SK-N-MC (cell line): ENCODE data around the gene BTBD10.
"Not testable (repeated sequence)": the region's sequence is repeated elsewhere in the genome, so short reads cannot be mapped to it uniquely, and the experiment has no call there.

Source experiments
- DNase-seq: peaks from one replicate; pipeline ENCODE4 v3.0.0-alpha.2; 2011; ENCODE audit warnings: low read depth, low spot score
- H3K27ac ChIP-seq: fragments of 200-600 bp; sonication (generic); 2 replicates; pipeline ENCODE4 v1.5.1; 2016; ENCODE audit warnings: mixed run types
- H3K36me3 ChIP-seq: fragments of 200-600 bp; sonication (generic); 2 replicates; pipeline ENCODE4 v1.6.1; 2017; ENCODE audit warnings: antibody characterized with exemption, low read length, mixed read lengths; ENCODE audit not compliant: insufficient read depth
- H3K4me3 ChIP-seq: fragments of 200-600 bp; sonication (generic); 2 replicates; pipeline ENCODE4 v1.5.1; 2016
- H3K9ac ChIP-seq: fragments of 200-600 bp; sonication (generic); 2 replicates; pipeline ENCODE4 v1.8.0; 2017; ENCODE audit warnings: mixed run types, mixed read lengths; ENCODE audit not compliant: insufficient read length
- H3K9me3 ChIP-seq: fragments of 200-600 bp; sonication (generic); 2 replicates; pipeline ENCODE4 v1.6.1; 2017; ENCODE audit warnings: low read depth, mild to moderate bottlenecking, antibody characterized with exemption, low read length, moderate library complexity, mixed read lengths
- EZH2 ChIP-seq: fragments of 200-600 bp; sonication (generic); IDR thresholded peaks from one replicate; pipeline ENCODE4 v1.6.1; 2017; ENCODE audit warnings: antibody characterized with exemption
- FOXP2 ChIP-seq: optimal IDR thresholded peaks from 2 replicates; pipeline ENCODE3; 2011; ENCODE audit warnings: mild to moderate bottlenecking, moderate library complexity; ENCODE audit not compliant: insufficient read depth; ENCODE audit errors: extremely low read length, control extremely low read depth
- POLR2AphosphoS5 ChIP-seq: IDR thresholded peaks from 2 replicates; pipeline ENCODE4 v1.6.1; 2012; ENCODE audit warnings: mild to moderate bottlenecking, low read depth, low read length, borderline replicate concordance

BTBD10 gene

GRCh38 chr11:13449522-13449921 lies 13.5 kb downstream of the BTBD10 start:
- no peaks in the 10 kb centered on the region for H3K9me3 ChIP-seq
- no peak overlapping the region for H3K27ac ChIP-seq
- no peak overlapping the region for H3K9ac ChIP-seq
- H3K4me3 ChIP-seq: no peak overlapping the region
- no peak for DNase-seq
- H3K36me3 ChIP-seq: no peaks in the 10 kb centered on the region
- TF ChIP-seq POLR2AphosphoS5 (no peak), FOXP2 (no peak), EZH2 (no peak)

GRCh38 chr11:13448876-13449275 lies 14.1 kb downstream of the BTBD10 start:
- no peak overlapping the region for H3K4me3 ChIP-seq
- H3K36me3 ChIP-seq: no peaks in the 10 kb centered on the region
- no peak overlapping the region for H3K27ac ChIP-seq
- TF ChIP-seq EZH2 (no peak), POLR2AphosphoS5 (no peak), FOXP2 (no peak)
- no peak overlapping the region for H3K9ac ChIP-seq
- no peak for DNase-seq
- no peaks in the 10 kb centered on the region for H3K9me3 ChIP-seq

- DNase-seq: no peak
- H3K27ac ChIP-seq: no peak overlapping the region; the same call in 1 of the 2 replicates
- H3K9me3 ChIP-seq: no peaks in the 10 kb centered on the region
- TF ChIP-seq EZH2 (no peak), FOXP2 (no peak), POLR2AphosphoS5 (no peak)
- H3K9ac ChIP-seq: no peak overlapping the region
- H3K36me3 ChIP-seq: no peaks in the 10 kb centered on the region
- H3K4me3 ChIP-seq: no peak overlapping the region
These were observed 16.6 kb downstream of the BTBD10 start for GRCh38 chr11:13446444-13446843.

GRCh38 chr11:13445588-13445987 lies 17.4 kb downstream of the BTBD10 start:
- no peak overlapping the region for H3K4me3 ChIP-seq
- H3K27ac ChIP-seq: no peak overlapping the region
- no peaks in the 10 kb centered on the region for H3K9me3 ChIP-seq
- H3K36me3 ChIP-seq: no peaks in the 10 kb centered on the region
- no peak overlapping the region for H3K9ac ChIP-seq
- no peak for TF ChIP-seq EZH2
- TF ChIP-seq POLR2AphosphoS5: no peak
- TF ChIP-seq FOXP2: no peak
- DNase-seq: no peak

GRCh38 chr11:13440100-13440855 lies 22.7 kb downstream of the BTBD10 start:
- TF ChIP-seq FOXP2: no peak
- no peak for TF ChIP-seq EZH2
- no peak for TF ChIP-seq POLR2AphosphoS5
- Histone ChIP-seq H3K4me3 (no peak overlapping the region), H3K9me3 (no peaks in the 10 kb centered on the region), H3K36me3 (no peaks in the 10 kb centered on the region), H3K27ac (no peak overlapping the region), H3K9ac (no peak overlapping the region)
- DNase-seq: no peak

GRCh38 chr11:13438291-13438690 lies 24.7 kb downstream of the BTBD10 start:
- no peak overlapping the region for H3K27ac ChIP-seq
- H3K9me3 ChIP-seq: no peaks in the 10 kb centered on the region
- H3K4me3 ChIP-seq: no peak overlapping the region
- TF ChIP-seq POLR2AphosphoS5 (no peak), EZH2 (no peak), FOXP2 (no peak)
- H3K36me3 ChIP-seq: no peaks in the 10 kb centered on the region
- no peak for DNase-seq
- H3K9ac ChIP-seq: no peak overlapping the region

GRCh38 chr11:13436836-13437235 lies 26.2 kb downstream of the BTBD10 start:
- H3K9me3 ChIP-seq, H3K9ac ChIP-seq, DNase-seq, H3K4me3 ChIP-seq, H3K27ac ChIP-seq, H3K36me3 ChIP-seq: not testable (repeated sequence)

- no peaks in the 10 kb centered on the region for H3K9me3 ChIP-seq
- no peak overlapping the region for H3K27ac ChIP-seq
- TF ChIP-seq EZH2 (no peak), POLR2AphosphoS5 (no peak), FOXP2 (no peak)
- no peak overlapping the region for H3K9ac ChIP-seq
- DNase-seq: no peak
- no peaks in the 10 kb centered on the region for H3K36me3 ChIP-seq
- no peak overlapping the region for H3K4me3 ChIP-seq
These were observed 28.5 kb downstream of the BTBD10 start for GRCh38 chr11:13434247-13435205.
